CD4-positive, alpha-beta T cell treated with Interferon gamma for 1 hour (primary cell): ENCODE results near the gene PSKH1.
"Not testable (repeated sequence)": the region's sequence is repeated elsewhere in the genome, so short reads cannot be mapped to it uniquely, and the experiment has no call there.

ENCODE experiments used
- DNase-seq: peaks from one replicate; pipeline ENCODE4 v3.0.0-alpha.2; 2020

Gene PSKH1

GRCh38 chr16:67927131-67927941 lies 34.3 kb downstream of the PSKH1 start:
- no peak for DNase-seq

DNA sequence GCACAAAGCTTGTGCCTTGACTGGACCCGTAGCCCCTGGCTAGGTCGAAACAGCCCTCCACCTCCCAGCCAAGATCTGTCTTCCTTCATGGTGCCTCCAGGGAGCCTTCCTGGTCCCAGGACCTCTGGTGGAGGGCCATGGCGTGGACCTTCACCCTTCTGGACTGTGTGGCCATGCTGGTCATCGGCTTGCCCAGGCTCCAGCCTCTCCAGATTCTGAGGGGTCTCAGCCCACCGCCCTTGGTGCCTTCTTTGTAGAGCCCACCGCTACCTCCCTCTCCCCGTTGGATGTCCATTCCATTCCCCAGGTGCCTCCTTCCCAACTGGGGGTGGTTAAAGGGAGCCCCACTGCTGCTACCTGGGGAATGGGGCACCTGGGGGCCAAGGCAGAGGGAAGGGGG lies 35.1 kb downstream of the PSKH1 start:
- DNase-seq: no peak

DNA sequence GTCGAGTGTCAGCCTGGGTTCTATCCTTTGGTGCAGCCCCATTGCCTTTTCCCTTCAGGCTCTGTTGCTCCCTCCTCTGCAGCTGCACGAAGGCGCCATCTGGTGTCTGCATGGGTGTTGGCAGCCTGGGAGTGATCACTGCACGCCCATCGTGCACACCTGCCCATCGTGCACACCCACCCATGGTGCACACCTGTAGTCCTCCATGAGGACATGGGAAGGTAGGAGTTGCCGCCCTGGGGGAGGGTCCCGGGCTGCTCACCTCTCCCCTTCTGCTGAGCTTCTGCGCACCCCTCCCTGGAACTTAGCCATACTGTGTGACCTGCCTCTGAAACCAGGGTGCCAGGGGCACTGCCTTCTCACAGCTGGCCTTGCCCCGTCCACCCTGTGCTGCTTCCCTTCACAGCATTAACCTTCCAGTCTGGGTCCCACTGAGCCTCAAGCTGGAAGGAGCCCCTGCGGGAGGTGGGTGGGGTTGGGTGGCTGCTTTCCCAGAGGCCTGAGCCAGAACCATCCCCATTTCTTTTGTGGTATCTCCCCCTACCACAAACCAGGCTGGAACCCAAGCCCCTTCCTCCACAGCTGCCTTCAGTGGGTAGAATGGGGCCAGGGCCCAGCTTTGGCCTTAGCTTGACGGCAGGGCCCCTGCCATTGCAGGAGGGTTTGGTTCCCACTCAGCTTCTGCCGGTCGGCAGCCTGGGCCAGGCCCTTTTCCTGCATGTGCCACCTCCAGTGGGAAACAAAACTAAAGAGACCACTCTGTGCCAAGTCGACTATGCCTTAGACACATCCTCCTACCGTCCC lies 35.7 kb downstream of the PSKH1 start:
- peak; percentile 72 for DNase-seq

DNA sequence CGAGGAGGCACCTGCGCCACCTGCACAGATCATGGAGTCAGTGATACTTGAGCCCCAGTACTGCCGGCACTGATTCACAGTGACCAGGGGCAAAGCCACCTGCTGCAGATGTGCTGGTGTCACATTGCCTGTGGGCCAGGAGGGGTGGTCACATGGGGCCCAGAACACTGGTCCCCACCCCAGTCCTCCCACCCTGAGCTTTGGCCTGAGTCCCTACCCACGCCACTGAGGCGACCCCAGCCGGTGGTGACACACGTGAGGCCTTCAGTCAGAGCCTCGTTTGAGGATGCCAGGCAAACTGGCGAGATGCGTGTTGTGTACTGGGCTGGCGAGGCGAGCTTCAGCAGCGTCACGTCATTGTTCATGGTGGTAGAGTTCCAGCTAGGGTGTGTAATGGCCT lies 37.1 kb downstream of the PSKH1 start:
- DNase-seq: no peak

- DNase-seq: no peak
These were observed 37.7 kb downstream of the PSKH1 start for GRCh38 chr16:67930678-67931211.

DNA sequence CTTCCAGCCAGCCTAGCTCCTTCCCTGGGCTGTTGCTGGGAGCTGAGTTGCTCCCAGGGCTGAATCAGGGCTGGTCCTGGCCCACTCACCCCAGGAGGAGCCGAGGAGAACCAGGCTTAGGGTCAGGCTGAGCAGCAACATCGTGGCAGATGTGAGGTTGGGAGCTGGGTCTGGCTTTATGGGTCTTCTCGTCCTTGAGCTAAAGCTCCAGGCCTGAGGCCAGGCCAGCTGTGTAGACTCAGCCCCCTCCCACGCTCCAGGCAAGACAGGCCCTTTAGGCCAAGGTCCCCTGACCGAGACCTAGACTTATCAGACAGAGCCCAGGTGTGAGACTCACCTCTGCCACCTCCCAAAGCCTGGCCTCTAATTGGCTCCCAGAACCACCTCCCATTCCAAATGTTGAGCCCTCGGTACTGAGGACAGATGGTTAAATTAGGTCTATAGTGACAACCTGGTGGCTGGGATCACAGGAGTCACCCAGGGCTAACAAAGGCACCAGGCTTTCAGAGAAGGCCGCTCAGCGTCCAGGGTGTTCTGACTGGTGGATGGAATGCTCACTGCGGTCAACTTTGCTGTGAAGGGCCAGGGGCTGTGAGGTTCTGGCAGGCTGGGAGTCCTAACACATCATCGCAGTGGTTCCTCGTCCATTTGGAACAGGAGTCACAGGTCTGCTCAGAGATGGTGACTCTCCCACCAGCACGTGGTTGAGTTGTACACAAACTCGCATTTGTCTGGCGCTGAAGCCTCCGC lies 38.8 kb downstream of the PSKH1 start, which contains the start of gene CTRL:
Gene CTRL, minus strand, starts transcription at position 151 of the 750 bp plus-strand sequence. Its CDS starts 10 bp downstream, at position 141.
- DNase-seq: no peak

DNA sequence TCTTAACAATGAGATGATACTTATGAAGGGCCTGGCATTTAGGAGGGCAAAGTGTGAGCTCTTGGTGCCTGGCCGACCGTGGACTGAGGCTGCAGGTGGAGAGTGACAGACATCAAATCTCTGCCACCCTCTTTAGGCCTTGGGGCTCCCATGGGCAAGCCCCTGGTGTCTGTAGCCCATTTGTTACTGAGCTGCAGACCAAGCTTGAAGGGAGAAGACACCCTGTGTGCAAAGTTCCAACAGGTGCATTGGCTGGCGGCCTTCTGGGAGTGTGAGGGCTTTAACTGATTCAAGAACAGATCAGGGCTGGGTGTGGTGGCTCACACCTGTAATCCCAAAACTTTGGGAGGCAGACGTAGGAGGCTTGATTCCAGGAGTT lies 39.4 kb downstream of the PSKH1 start:
- no peak for DNase-seq

DNA sequence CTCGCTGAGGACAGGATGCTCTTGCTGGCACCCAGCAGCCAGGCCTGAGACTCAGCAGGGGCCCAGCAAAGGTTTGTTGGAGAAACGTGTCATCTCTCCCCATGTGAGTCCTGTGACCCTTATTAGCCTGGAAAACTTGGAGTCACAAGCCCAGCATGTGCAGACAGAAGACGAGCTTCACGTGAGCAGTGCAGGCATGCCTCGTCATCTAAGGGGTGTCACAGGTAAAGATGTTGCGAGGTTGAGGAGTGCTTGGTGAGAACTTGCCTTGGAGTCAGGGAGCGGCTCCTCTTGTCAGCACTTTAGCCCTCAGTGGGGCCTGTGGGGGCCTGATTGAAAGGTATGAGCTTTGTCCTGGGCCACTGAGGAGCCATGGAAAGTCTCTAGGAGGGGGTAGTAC lies 40.8 kb downstream of the PSKH1 start:
- DNase-seq: no peak

DNA sequence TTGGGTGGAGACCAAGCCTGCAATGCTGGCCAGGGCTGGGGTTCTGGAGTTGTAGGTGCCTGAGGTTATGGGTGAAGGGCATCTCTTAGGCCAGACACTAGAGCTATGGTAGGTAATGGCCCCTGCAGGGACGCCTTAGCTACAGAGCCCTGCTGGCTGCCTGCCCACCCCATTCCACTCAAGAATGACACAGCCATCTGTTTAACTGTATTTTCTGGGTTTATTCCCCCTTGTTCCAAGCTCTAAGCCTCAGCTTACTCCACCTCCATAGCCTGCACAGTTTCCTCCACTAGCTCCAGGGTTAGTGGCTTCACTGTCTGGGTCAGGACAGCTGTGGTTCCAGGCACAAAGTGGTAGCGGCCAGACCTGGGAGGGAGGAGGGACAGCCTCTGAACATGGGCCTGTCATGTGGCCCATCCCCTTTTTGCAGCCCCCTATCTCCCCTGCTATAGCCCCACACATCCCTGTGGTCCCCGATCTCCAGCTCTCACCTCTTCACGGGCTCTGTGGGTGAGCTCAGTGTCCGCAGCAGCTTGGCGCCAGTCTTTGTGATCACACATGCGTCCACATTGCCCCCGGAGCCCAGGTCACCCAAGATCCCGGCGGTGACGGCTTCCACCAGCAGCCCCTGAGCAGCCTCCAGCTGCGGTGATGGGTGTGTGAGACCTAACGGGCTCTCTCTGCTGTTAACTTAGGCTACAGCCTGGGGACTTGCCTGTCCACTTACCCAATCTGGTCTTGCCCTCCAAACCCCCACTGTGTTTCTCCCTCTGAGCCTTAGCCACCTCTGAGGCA lies 41.4 kb downstream of the PSKH1 start:
- no peak for DNase-seq

GRCh38 chr16:67935101-67935401 lies 42.0 kb downstream of the PSKH1 start:
- DNase-seq: no peak

DNA sequence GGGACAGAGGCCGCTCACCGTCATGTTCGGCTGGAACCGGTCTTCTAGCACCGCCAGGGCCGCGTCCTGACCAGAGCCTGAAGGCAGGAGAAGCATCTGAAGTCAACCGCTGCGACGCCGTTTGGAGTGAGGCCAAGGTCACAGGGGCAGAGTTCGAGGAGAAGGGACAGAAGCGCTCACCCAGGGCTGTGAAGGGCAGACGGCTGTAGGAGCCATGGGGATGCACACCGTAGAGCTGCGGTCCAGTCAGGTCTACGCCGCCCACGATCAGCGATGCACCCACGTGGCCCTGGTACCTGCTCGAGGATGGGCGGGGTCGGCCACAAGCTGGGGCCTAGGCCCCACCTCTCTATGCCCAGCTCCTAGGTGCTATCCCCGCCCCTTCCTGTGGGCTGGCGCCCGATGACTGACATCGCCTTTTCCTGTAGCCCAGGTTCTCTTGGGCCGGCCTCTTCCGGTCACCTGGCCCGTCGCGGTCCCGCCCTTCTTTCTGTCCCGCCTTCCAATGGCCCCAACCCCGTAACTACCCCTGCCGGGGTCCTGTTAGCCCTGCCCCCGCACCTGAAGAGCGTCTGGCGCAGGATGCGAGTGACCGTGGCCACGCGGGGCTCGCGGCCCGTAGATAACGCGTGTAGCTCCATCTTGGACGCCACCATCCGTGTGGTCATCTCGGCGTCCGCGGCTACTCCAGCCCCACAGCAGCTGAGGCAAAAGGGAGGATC lies 42.5 kb downstream of the PSKH1 start:
- DNase-seq: peak; percentile 96

DNA sequence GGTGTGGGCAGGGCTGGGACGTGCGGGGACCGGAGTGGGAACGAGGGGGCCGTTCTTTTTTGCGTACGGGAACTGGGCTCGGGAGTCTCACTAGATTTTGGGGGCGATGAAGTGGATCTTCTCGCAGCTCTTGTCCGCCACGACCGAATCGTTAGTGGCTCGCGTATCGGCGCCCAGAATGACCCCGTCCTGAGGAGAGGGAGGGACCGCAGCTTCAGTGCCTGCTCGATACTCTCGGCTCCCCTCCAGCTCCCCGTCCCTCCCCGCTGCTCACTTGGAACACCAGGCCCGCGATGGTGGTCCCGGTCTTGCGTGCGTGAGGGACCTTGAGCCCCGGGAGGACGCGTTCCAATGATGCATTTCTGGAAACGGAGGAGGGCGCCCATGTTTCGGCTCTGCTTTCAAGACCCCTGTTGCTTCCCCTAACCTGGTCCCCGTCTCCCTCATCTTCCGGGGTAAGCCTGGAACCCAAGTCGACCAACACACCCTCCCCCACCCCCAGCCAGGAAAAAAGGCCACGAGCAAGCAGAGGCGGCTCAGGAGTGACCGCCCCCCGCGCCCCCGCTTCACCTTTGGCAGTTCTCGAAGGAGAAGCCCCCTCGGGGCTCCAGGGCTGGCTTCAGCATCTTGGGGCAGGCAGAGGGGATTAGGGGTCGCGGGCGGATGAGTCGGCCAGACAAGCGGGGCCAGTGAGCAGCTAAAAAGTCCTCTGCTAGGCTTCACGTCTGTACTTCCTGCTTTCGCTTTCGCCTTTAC lies 43.2 kb downstream of the PSKH1 start, which contains the start of gene PSMB10:
Gene PSMB10, minus strand, starts transcription at position 727 of the 756 bp plus-strand sequence. Its CDS starts 101 bp downstream, at position 626.
- DNase-seq: no peak

GRCh38 chr16:67936880-67937605 lies 44.0 kb downstream of the PSKH1 start:
- peak; percentile 78 for DNase-seq

GRCh38 chr16:67937713-67938112 lies 44.7 kb downstream of the PSKH1 start:
- DNase-seq: not testable (repeated sequence)

DNA sequence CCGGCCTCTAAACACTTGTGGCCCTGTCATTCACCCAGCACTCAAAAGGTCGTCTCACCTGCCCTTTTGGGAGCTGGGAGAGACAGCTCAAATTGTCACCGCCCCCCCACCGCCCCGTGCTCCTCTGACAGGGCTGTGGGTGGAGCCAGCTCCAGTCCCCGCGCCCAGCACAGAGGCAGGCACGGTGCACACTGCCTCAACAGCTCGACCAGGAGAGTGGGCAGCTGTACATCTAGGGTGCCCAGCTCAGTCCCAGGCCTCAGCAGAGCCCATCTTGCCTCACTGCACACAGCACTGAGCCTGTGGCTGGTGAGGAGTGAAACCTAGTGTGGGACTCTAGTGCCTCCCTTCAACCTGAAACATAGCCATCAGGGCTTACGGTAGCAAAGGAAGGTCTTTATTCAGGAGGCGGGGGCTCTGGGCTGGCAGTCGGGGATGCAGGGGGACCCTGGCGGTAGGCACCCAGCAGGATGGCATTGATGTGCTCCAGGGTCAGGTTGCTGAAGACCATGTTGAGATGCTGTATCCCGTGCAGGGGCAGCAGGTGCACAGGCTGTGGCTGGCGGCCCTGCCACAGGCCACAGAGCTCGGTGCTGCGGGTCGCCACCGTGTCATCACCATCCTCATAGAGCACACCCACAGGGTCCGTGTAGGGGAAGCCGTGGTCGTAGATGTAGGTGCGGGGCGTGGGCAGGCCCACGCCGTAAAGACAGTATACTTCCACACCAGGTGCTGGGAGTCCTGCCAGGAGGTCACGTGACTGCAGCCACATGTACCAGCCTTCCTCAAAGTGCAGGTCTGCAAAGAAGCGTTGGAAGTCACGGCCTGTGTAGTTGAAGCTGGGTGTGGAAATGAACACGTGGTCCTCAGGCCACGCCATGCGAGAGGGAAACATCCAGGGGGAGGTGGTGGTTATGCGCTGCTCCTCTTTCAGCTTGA lies 46.7 kb downstream of the PSKH1 start:
- DNase-seq: peak; percentile 36

DNA sequence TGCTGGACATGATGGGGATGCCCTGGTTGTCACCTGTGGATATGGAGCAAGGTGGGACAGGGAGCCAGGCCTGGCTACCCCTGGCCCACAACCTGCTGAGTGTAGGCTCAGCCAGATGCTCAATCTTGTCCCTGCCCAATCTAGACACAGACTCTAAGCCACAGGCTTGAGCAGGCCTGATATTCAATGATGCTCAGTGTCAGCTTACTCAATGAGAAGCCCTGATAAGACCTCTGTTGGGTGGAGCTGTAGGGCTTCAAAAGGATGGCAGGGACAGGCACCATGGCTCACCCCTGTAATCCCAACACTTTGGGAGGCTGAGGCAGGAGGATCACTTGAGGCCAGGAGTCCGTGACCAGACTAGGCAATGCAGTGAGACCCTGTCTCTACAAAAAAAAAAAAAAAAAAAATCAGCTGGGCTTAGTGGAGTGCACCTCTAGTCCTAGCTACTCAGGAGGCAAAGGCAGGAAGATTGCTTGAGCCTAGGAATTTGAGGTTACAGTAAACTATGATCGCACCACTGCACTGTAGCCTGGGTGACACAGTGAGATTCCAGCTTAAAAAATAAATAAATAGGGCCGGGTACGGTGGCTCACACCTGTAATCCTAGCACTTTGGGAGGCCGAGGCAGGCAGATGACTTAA lies 47.5 kb downstream of the PSKH1 start:
- no peak for DNase-seq

GRCh38 chr16:67941469-67942199 lies 48.6 kb downstream of the PSKH1 start:
- no peak for DNase-seq

DNA sequence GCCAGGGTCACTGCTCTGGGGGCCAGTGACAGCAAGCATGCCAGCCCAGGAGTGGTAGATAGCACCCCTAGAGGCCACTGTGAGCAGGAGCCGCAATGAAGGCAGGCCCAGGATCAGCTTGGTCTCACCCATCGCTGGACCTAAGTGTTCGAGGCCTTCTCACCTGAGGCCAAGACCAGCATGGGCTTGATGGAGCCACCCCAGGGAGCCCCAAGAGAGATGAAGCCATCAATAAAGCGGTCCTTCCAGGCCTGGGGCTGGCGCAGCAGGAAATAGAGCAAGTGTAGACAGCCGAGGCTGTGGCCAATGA lies 49.1 kb downstream of the PSKH1 start:
- DNase-seq: peak; percentile 9
